Panc1 (cell line): Measurements from ENCODE around the gene TOR1A. TPM values are rescaled to one million over a fixed set of nuclear protein-coding genes. Genes with fewer than 3 reads are reported as not detected.

Source experiments
- ATAC-seq: fragments of 200-7000 bp; cut with Tn5 transposase; 2 replicates; pipeline ENCODE4 v1.9.1; 2020; ENCODE audit warnings: mild to moderate bottlenecking, moderate library complexity
- BruUV-seq: library from RNA; stranded (reverse); fragments of 400-500 nt; replicated peaks from 2 replicates; lab custom pipeline; 2021; lab: Mats Ljungman, UMichigan
- CTCF ChIA-PET: fragments of 300-600 bp; sonication (Branson Sonifier 250); formaldehyde crosslinking; loops from one replicate; lab custom pipeline; 2022; ENCODE audit warnings: antibody characterized with exemption; lab: Charles Lee
- POLR2A ChIA-PET: fragments of 300-600 bp; sonication (Branson Sonifier 250); formaldehyde crosslinking; loops from one replicate; lab custom pipeline; 2022; ENCODE audit warnings: antibody characterized with exemption; lab: Charles Lee
- DNase-seq: peaks from one replicate; pipeline ENCODE4 v3.0.0-alpha.2; 2010; ENCODE audit warnings: low read depth, low spot score
- H3K27ac ChIP-seq: 2 replicates; pipeline ENCODE4 v1.5.1; 2011; ENCODE audit warnings: mild to moderate bottlenecking, low read length, inconsistent platforms
- H3K27me3 ChIP-seq: fragments of 200-500 bp; sonication (Bioruptor generic); 2 replicates; pipeline ENCODE4 v1.6.0; 2014; ENCODE audit warnings: low read length, inconsistent platforms; ENCODE audit not compliant: control insufficient read depth, insufficient read depth
- H3K36me3 ChIP-seq: fragments of 200-500 bp; sonication (Bioruptor generic); 2 replicates; pipeline ENCODE4 v1.5.1; 2014; ENCODE audit warnings: inconsistent platforms, mild to moderate bottlenecking, low read length, moderate library complexity; ENCODE audit not compliant: control insufficient read depth, insufficient read depth
- H3K4me1 ChIP-seq: 2 replicates; pipeline ENCODE4 v1.5.1; 2011; ENCODE audit warnings: inconsistent platforms, mild to moderate bottlenecking, low read length, moderate library complexity; ENCODE audit not compliant: control insufficient read depth, insufficient read depth
- H3K4me3 ChIP-seq, 2 experiments: 2 replicates each; pipeline ENCODE4 v1.5.1; 2011 to 2012; ENCODE audit warnings: low read depth in 2 of 2, low read length in 2 of 2, mild to moderate bottlenecking in 2 of 2, inconsistent platforms in 1 of 2, moderate library complexity in 1 of 2
- H3K9me3 ChIP-seq: fragments of 200-500 bp; sonication (Bioruptor generic); 2 replicates; pipeline ENCODE4 v1.5.1; 2014; ENCODE audit warnings: low read depth, mild to moderate bottlenecking, inconsistent platforms, low read length, moderate library complexity; ENCODE audit not compliant: control insufficient read depth, insufficient read depth
- POLR2AphosphoS5 ChIP-seq: IDR thresholded peaks from 2 replicates; pipeline ENCODE4 v1.6.1; 2012; ENCODE audit warnings: mild to moderate bottlenecking, low read depth, low read length, moderate library complexity
- SIN3A ChIP-seq: IDR thresholded peaks from 2 replicates; pipeline ENCODE4 v1.6.1; 2012; ENCODE audit warnings: low read depth, mild to moderate bottlenecking, low read length, moderate library complexity, borderline replicate concordance; ENCODE audit not compliant: insufficient read depth
- TCF7L2 ChIP-seq: IDR thresholded peaks from 2 replicates; pipeline ENCODE4 v1.6.1; 2011; ENCODE audit warnings: mild to moderate bottlenecking, low read depth, low read length, inconsistent platforms
- in situ Hi-C: cut with HindIII; loops from 2 replicates; pipeline ENCODE4 v1.10.0; 2016; ENCODE audit warnings: low sequenced_read_pairs, low pct_unique_long_range_greater_than_20kb
- intact Hi-C: fragments of 100-400 bp; cut with micrococcal nuclease; formaldehyde crosslinking; loops from one replicate; pipeline ENCODE4 v1.10.0; 2022; ENCODE audit not compliant: unreplicated experiment
- total RNA-seq: library from RNA; stranded (reverse); gene quantifications from one replicate; pipeline ENCODE4 v1.2.1, GENCODE V29; 2021; ENCODE audit not compliant: unreplicated experiment
- TF ChIP-seq, protein P1 (sequence below): fragments of 450-650 bp; IDR thresholded peaks from 2 replicates; pipeline ENCODE4 v1.5.1; 2017; ENCODE audit warnings: mild to moderate bottlenecking
- TF ChIP-seq, protein P2 (sequence below), 2 experiments: IDR thresholded peaks; 2 replicates each; pipeline ENCODE4 v1.6.1; 2011 to 2012; ENCODE audit warnings: low read depth in 2 of 2, control low read depth in 1 of 2, low read length in 1 of 2, mild to moderate bottlenecking in 1 of 2, moderate library complexity in 1 of 2; ENCODE audit not compliant: insufficient read depth in 1 of 2

TOR1A gene
- total RNA-seq, 1 experiment from 2014 or later, result 33.6 TPM

DNA sequence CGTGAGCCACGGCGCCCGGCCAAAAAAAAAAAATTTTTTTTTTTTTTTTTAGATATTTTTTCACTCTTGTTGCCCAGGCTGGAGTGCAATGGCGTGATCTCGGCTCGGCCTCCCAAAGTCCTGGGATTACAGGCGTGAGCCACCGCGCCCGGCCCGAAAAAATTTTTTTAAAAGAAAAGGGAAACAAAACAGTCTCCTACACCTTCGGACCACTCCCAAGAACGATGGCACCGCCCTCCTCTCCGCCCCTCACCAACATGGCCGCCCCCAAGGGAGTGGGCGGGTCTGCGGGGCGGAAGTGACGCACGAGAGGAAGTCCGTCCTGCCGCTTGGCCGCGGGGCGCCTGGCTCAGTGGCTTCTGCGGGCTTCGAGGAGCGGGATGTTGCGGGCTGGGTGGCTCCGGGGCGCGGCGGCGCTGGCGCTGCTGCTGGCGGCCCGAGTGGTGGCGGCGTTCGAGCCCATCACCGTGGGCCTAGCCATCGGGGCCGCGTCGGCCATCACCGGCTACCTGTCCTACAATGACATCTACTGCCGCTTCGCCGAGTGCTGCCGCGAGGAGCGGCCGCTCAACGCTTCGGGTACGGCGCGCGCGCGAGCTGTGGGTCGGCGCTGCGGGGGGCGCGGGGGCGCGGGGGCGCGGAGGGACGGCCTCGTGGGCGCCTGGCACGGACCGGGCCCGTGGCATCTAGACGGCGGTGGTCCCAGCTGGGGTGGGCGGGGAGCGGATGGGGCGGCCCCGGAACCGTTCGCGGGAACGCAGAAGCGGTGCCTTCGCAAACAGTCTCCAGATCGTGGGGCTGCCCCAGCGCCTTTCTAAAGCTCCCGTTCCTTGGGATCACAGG is 20.9 kb downstream of the TOR1A start, which contains the start of gene TOR1B:
TOR1B (plus strand) TSS at position 352 of the 843 bp plus-strand sequence; CDS start at position 381, 29 bp downstream.
- ChIA-PET CTCF (no interaction called here), POLR2A (interaction anchor here (0.6 kb wide), 1 partner anchor 238 kb away, joined by 3 read pairs; no protein-coding TSS in a partner anchor)
- ATAC-seq, result peak; percentile 99
- H3K27me3 ChIP-seq, result no peaks in the 10 kb centered on the region
- no TSS peak for BruUV-seq
- H3K4me1 ChIP-seq, result peaks cover 3% of the 10 kb centered on the region
- H3K4me3 ChIP-seq, result peak within 1 kb of the TSS; percentile 68 to 78
- H3K9me3 ChIP-seq, result no peaks in the 10 kb centered on the region
- intact Hi-C loops (no loop called here), in situ Hi-C loops (no loop called here)
- H3K36me3 ChIP-seq, result no peaks in the 10 kb centered on the region; the same call in none of the 2 replicates
- TF ChIP-seq TCF7L2, result no peak
- TF ChIP-seq, protein P1, sequence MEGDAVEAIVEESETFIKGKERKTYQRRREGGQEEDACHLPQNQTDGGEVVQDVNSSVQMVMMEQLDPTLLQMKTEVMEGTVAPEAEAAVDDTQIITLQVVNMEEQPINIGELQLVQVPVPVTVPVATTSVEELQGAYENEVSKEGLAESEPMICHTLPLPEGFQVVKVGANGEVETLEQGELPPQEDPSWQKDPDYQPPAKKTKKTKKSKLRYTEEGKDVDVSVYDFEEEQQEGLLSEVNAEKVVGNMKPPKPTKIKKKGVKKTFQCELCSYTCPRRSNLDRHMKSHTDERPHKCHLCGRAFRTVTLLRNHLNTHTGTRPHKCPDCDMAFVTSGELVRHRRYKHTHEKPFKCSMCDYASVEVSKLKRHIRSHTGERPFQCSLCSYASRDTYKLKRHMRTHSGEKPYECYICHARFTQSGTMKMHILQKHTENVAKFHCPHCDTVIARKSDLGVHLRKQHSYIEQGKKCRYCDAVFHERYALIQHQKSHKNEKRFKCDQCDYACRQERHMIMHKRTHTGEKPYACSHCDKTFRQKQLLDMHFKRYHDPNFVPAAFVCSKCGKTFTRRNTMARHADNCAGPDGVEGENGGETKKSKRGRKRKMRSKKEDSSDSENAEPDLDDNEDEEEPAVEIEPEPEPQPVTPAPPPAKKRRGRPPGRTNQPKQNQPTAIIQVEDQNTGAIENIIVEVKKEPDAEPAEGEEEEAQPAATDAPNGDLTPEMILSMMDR, result no peak
- TF ChIP-seq POLR2AphosphoS5, result peak; percentile 49
- peak; percentile 69; the same call in 1 of the 2 replicates for TF ChIP-seq SIN3A
- TF ChIP-seq, protein P2, sequence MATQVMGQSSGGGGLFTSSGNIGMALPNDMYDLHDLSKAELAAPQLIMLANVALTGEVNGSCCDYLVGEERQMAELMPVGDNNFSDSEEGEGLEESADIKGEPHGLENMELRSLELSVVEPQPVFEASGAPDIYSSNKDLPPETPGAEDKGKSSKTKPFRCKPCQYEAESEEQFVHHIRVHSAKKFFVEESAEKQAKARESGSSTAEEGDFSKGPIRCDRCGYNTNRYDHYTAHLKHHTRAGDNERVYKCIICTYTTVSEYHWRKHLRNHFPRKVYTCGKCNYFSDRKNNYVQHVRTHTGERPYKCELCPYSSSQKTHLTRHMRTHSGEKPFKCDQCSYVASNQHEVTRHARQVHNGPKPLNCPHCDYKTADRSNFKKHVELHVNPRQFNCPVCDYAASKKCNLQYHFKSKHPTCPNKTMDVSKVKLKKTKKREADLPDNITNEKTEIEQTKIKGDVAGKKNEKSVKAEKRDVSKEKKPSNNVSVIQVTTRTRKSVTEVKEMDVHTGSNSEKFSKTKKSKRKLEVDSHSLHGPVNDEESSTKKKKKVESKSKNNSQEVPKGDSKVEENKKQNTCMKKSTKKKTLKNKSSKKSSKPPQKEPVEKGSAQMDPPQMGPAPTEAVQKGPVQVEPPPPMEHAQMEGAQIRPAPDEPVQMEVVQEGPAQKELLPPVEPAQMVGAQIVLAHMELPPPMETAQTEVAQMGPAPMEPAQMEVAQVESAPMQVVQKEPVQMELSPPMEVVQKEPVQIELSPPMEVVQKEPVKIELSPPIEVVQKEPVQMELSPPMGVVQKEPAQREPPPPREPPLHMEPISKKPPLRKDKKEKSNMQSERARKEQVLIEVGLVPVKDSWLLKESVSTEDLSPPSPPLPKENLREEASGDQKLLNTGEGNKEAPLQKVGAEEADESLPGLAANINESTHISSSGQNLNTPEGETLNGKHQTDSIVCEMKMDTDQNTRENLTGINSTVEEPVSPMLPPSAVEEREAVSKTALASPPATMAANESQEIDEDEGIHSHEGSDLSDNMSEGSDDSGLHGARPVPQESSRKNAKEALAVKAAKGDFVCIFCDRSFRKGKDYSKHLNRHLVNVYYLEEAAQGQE (IDR thresholded peaks at IDR 0.05; ENCODE audit: insufficient read depth in 1 of 2, low read depth in 2 of 2, low read length in 1 of 2), result 0 out of 4 replicates have a peak, but pooled peaks of 1 of the 2 experiments have one; percentile 22
- H3K27ac ChIP-seq, result peak within 1 kb of the TSS; percentile 79
- DNase-seq, result peak; percentile 51

DNA sequence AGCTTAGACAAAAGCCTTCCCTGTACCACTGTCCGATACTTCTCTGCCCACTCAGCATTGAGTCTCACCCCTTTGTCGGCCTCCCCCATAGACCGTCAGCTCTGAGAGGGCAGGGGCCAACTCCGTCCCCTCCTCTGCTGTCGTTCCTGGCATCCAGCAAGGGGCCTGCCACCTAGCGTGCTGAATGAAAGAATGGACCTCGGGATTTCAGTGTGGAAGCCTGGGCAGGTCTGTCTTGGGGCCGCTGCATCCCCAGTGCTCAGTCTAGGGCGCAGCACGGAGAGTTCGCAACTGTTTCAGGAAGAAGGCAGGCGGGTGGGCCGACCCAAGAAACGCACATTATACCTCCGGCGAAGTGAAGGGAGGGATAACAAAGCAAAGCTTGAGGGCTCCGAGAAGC is 22.4 kb downstream of the TOR1A start:
- POLR2A ChIA-PET, result no interaction called here
- H3K9me3 ChIP-seq, result no peaks in the 10 kb centered on the region
- H3K4me3 ChIP-seq, result no peak overlapping the region
- CTCF ChIA-PET, result no interaction called here
- peaks cover 3% of the 10 kb centered on the region for H3K4me1 ChIP-seq
- in situ Hi-C loops, result no loop called here
- DNase-seq (no peak), ATAC-seq (no peak)
- intact Hi-C loops, result no loop called here
- H3K27ac ChIP-seq, result no peak overlapping the region
- no peak for TF ChIP-seq TCF7L2
- TF ChIP-seq, protein P1, result no peak
- no peak for TF ChIP-seq POLR2AphosphoS5
- TF ChIP-seq, protein P2 (IDR thresholded peaks at IDR 0.05; ENCODE audit: insufficient read depth in 1 of 2, low read depth in 2 of 2, low read length in 1 of 2), result no peak
- TF ChIP-seq SIN3A, result no peak
- H3K27me3 ChIP-seq, result no peaks in the 10 kb centered on the region
- no TSS peak for BruUV-seq
- H3K36me3 ChIP-seq, result no peaks in the 10 kb centered on the region; the same call in none of the 2 replicates
